HepG2 (cell line): Measurements from ENCODE around the gene DUSP7. TPM values are rescaled to one million over a fixed set of nuclear protein-coding genes. Genes with fewer than 3 reads are reported as not detected.

Source experiments
- ATAC-seq: fragments of 200-7000 bp; cut with Tn5 transposase; 3 replicates; pipeline ENCODE4 v1.9.1; 2020; ENCODE audit warnings: mild to moderate bottlenecking, moderate library complexity
- BruUV-seq: library from RNA; stranded (reverse); fragments of 400-500 nt; replicated peaks from 2 replicates; lab custom pipeline; 2021; lab: Mats Ljungman, UMichigan
- CTCF ChIA-PET: fragments of 300-600 bp; formaldehyde crosslinking; extraction: SDS; loops from one replicate; lab custom pipeline; 2021; ENCODE audit warnings: low total read pairs, inconsistent platforms, low intra/inter-chr PET ratio; lab: Yijun Ruan, JAX
- POLR2A ChIA-PET: fragments of 350-600 bp; sonication (Branson Sonifier 250); formaldehyde crosslinking; loops from one replicate; lab custom pipeline; 2020; ENCODE audit warnings: antibody characterized with exemption, inconsistent platforms; lab: Yijun Ruan, JAX
- DNase-seq: peaks from one replicate; pipeline ENCODE4 v3.0.0-alpha.2; 2015; ENCODE audit warnings: low spot score
- FAIRE-seq: peaks from 3 replicates; lab custom pipeline; 2011; peaks lifted over from hg19 to GRCh38; lab: Jason Lieb, UNC
- H2AFZ ChIP-seq: one replicate; pipeline ENCODE4 v1.6.1; 2011; ENCODE audit warnings: low read length, inconsistent platforms
- H3K27ac ChIP-seq: fragments of 300-600 bp; 3 replicates; pipeline ENCODE4 v1.8.0; 2011; ENCODE audit warnings: mixed run types, mild to moderate bottlenecking, mixed read lengths, low read length, inconsistent platforms; ENCODE audit not compliant: insufficient read depth; ENCODE audit errors: extremely low read length
- H3K27me3 ChIP-seq, 2 experiments: fragments of 200-600 bp in 1 of 2; 2 replicates in 1 of 2; 3 replicates in 1 of 2; pipeline versions ENCODE4 v1.6.0 to v1.8.0; 2011; ENCODE audit warnings: low read length in 2 of 2, mild to moderate bottlenecking in 2 of 2, moderate library complexity in 2 of 2, inconsistent platforms in 1 of 2; ENCODE audit not compliant: insufficient read depth in 2 of 2, control insufficient read depth in 1 of 2
- H3K36me3 ChIP-seq, 2 experiments: fragments of 200-600 bp in 1 of 2; replicated peaks in 1 of 2; 2 replicates in 1 of 2; 3 replicates in 1 of 2; pipeline versions ENCODE4 v1.5.1 to v1.8.0; 2011; ENCODE audit warnings: low read length in 2 of 2, inconsistent platforms in 1 of 2; ENCODE audit not compliant: insufficient read depth in 2 of 2, control insufficient read depth in 1 of 2
- H3K4me1 ChIP-seq: 2 replicates; pipeline ENCODE4 v1.5.1; 2012; ENCODE audit warnings: low read length, inconsistent platforms; ENCODE audit not compliant: insufficient read depth
- H3K4me2 ChIP-seq: 2 replicates; pipeline ENCODE4 v1.6.0; 2011; ENCODE audit warnings: low read depth, low read length, inconsistent platforms
- H3K4me3 ChIP-seq, 3 experiments: fragments of 200-600 bp in 1 of 3; sonication (generic), shearing (Covaris generic) in 1 of 3; replicated peaks in 1 of 3; 2 replicates each; pipeline ENCODE4 v1.5.1; 2011 to 2016; ENCODE audit warnings: low read length in 3 of 3, inconsistent platforms in 2 of 3, low read depth in 2 of 3, mild to moderate bottlenecking in 2 of 3, control low read depth in 1 of 3, mixed read lengths in 1 of 3; ENCODE audit not compliant: insufficient read depth in 1 of 3
- H3K79me2 ChIP-seq: one replicate; pipeline ENCODE4 v1.6.1; 2011; ENCODE audit warnings: low read length, inconsistent platforms; ENCODE audit not compliant: insufficient read depth
- H3K9ac ChIP-seq: 2 replicates; pipeline ENCODE4 v1.6.0; 2011; ENCODE audit warnings: mild to moderate bottlenecking, low read depth, low read length, inconsistent platforms; ENCODE audit not compliant: insufficient read depth
- H3K9me3 ChIP-seq: 2 replicates; pipeline ENCODE4 v1.5.1; 2012; ENCODE audit warnings: mild to moderate bottlenecking, low read length
- H4K20me1 ChIP-seq: 2 replicates; pipeline ENCODE4 v1.6.0; 2011; ENCODE audit warnings: inconsistent platforms, mild to moderate bottlenecking, low read length, moderate library complexity; ENCODE audit not compliant: insufficient read depth
- MTA3 ChIP-seq: sonication (generic); formaldehyde crosslinking; IDR thresholded peaks from 2 replicates; pipeline ENCODE4 v1.4.0; 2020; ENCODE audit warnings: missing genetic modification reagents
- SOX6 ChIP-seq, 2 experiments: fragments of 450-650 bp in 1 of 2; sonication (generic) in 1 of 2; formaldehyde crosslinking in 1 of 2; IDR thresholded peaks; 2 replicates each; pipeline versions ENCODE4 v1.4.0 to v1.6.1; 2017 to 2020; ENCODE audit warnings: antibody characterized with exemption in 1 of 2, mild to moderate bottlenecking in 1 of 2, missing genetic modification reagents in 1 of 2
- TCF7 ChIP-seq: sonication (generic); IDR thresholded peaks from 2 replicates; pipeline ENCODE4 v1.6.1; 2016; ENCODE audit warnings: antibody characterized with exemption, low read depth
- ZBTB2 ChIP-seq: sonication (generic); formaldehyde crosslinking; IDR thresholded peaks from 2 replicates; pipeline ENCODE4 v1.8.0; 2022; ENCODE audit warnings: low read depth, missing genetic modification reagents
- ZBTB25 ChIP-seq: IDR thresholded peaks from 2 replicates; pipeline ENCODE4 v1.6.1; 2018; ENCODE audit warnings: missing genetic modification reagents
- ZFP91 ChIP-seq: sonication (generic); formaldehyde crosslinking; IDR thresholded peaks from 2 replicates; pipeline ENCODE4 v1.9.0; 2022; ENCODE audit warnings: missing genetic modification reagents, mild to moderate bottlenecking, borderline replicate concordance
- ZNF614 ChIP-seq: IDR thresholded peaks from 2 replicates; pipeline ENCODE4 v1.6.1; 2018; ENCODE audit warnings: missing biosample characterization, missing genetic modification reagents, inconsistent platforms, borderline replicate concordance
- WGBS: methylation state at CpG from one replicate; pipeline ENCODE4 v1.1.6; 2017; ENCODE audit warnings: low lambda C conversion rate; 5-methylcytosine and 5-hydroxymethylcytosine counted together
- in situ Hi-C: cut with HindIII; loops from 2 replicates; pipeline ENCODE4 v1.10.0; 2017; ENCODE audit warnings: low pct_unique_long_range_greater_than_20kb; ENCODE audit not compliant: extremely low pct_ligation_motif_present
- intact Hi-C: fragments of 100-400 bp; cut with micrococcal nuclease; formaldehyde crosslinking; loops from one replicate; pipeline ENCODE4 v1.10.0; 2022; ENCODE audit not compliant: unreplicated experiment
- polyA plus RNA-seq, 8 experiments: library from polyadenylated mRNA; depleted of rRNA in 3 of 8; stranded (reverse) in 7 of 8; unstranded in 1 of 8; fragments of >200 nt; fragmentation: Illumina TruSeq in 4 of 8; extraction: Trizol in 4 of 8; gene quantifications; 2 replicates each; pipeline versions ENCODE4 v1.2.1 to v1.2.3, GENCODE V29; 2011 to 2016; ENCODE audit warnings: low read depth in 4 of 8, missing spikeins in 1 of 8, mixed read lengths in 1 of 8; ENCODE audit not compliant: insufficient read depth in 1 of 8
- total RNA-seq, 5 experiments: library from RNA; depleted of rRNA; stranded (reverse); fragments of >200 nt; fragmentation: Illumina TruSeq; extraction: Trizol; gene quantifications; 2 replicates each; pipeline ENCODE4 v1.2.3, GENCODE V29; 2016; ENCODE audit warnings: low read depth in 1 of 5

DUSP7 gene
- total and polyA plus RNA-seq, 2 of the 13 experiments (the other 11 are each of a cell fraction or from before 2014, with no cell fraction given) = 6.6 to 8.8 TPM

GRCh38 chr3:52061121-52061910 is 4.9 kb upstream of the DUSP7 start:
- FAIRE-seq = no peak
- no peak overlapping the region for H3K27ac ChIP-seq
- WGBS = 41% methylated on average over 3 of the region's 4 CpGs
- peaks cover 9 to 64% of the 10 kb centered on the region in 2 experiments for H3K27me3 ChIP-seq
- peaks cover 26% of the 10 kb centered on the region for H3K4me1 ChIP-seq
- no peak for TF ChIP-seq ZFP91 (CRISPR knock-in tag)
- TF ChIP-seq ZNF614 (CRISPR knock-in tag) = no peak
- no peak for TF ChIP-seq SOX6 (IDR thresholded peaks at IDR 0.05)
- TF ChIP-seq SOX6 (CRISPR knock-in tag; IDR thresholded peaks at IDR 0.05) = no peak
- no peak for TF ChIP-seq ZBTB25
- no peak for TF ChIP-seq MTA3 (CRISPR knock-in tag)
- TF ChIP-seq TCF7 = no peak
- no peak for TF ChIP-seq ZBTB2 (CRISPR knock-in tag)
- TF ChIP-seq, all 625 proteins: peak for 0
- Histone ChIP-seq H3K4me2 (no peak overlapping the region), H4K20me1 (no peaks in the 10 kb centered on the region), H3K4me3 (no peak overlapping the region), H3K79me2 (no peaks in the 10 kb centered on the region), H3K9me3 (no peaks in the 10 kb centered on the region), H3K36me3 (no peaks in the 10 kb centered on the region), H2AFZ (no peak overlapping the region), H3K9ac (no peak overlapping the region)
- intact Hi-C loops (no loop called here), in situ Hi-C loops (no loop called here)
- DNase-seq = no peak
- ChIA-PET CTCF (no interaction called here), POLR2A (no interaction called here)
- BruUV-seq = no TSS peak
- no peak for ATAC-seq
